GM23338 (cell line): ENCODE data around the gene NHERF1. TPM values are rescaled to one million over a fixed set of nuclear protein-coding genes. Genes with fewer than 3 reads are reported as not detected.

Experiments
- ATAC-seq: fragments of 200-7000 bp; cut with Tn5 transposase; 3 replicates; pipeline ENCODE4 v1.9.1; 2020
- DNase-seq: peaks from one replicate; pipeline ENCODE4 v3.0.0-alpha.2; 2015; ENCODE audit warnings: low spot score
- H2AFZ ChIP-seq: fragments of 200-600 bp; sonication (generic); 2 replicates; pipeline ENCODE4 v1.8.0; 2016; ENCODE audit warnings: antibody characterized with exemption, mild to moderate bottlenecking, moderate library complexity
- H3F3A ChIP-seq: fragments of 200-600 bp; sonication (generic); replicated peaks from 2 replicates; pipeline ENCODE4 v1.8.0; 2017; ENCODE audit warnings: antibody characterized with exemption, mixed run types, low read depth
- H3K27ac ChIP-seq: fragments of 200-600 bp; sonication (generic); 2 replicates; pipeline ENCODE4 v1.6.1; 2016; ENCODE audit warnings: low read depth
- H3K27me3 ChIP-seq: fragments of 200-600 bp; sonication (generic); 2 replicates; pipeline ENCODE4 v1.8.0; 2016; ENCODE audit warnings: mild to moderate bottlenecking, mixed run types, moderate library complexity; ENCODE audit not compliant: insufficient read depth
- H3K36me3 ChIP-seq: fragments of 200-600 bp; sonication (generic); 2 replicates; pipeline ENCODE4 v1.8.0; 2016; ENCODE audit warnings: mild to moderate bottlenecking; ENCODE audit not compliant: insufficient read depth
- H3K4me1 ChIP-seq: fragments of 200-600 bp; sonication (generic); 2 replicates; pipeline ENCODE4 v1.8.0; 2016; ENCODE audit warnings: mild to moderate bottlenecking, moderate library complexity; ENCODE audit not compliant: insufficient read depth
- H3K4me2 ChIP-seq: fragments of 200-600 bp; sonication (generic); 2 replicates; pipeline ENCODE4 v1.7.1; 2017; ENCODE audit warnings: mixed run types
- H3K4me3 ChIP-seq: fragments of 200-600 bp; sonication (generic); 2 replicates; pipeline ENCODE4 v1.6.1; 2016; ENCODE audit warnings: mixed run types
- H3K79me2 ChIP-seq: fragments of 200-600 bp; sonication (generic); replicated peaks from 2 replicates; pipeline ENCODE4 v1.8.0; 2017; ENCODE audit warnings: mild to moderate bottlenecking; ENCODE audit not compliant: insufficient read depth
- H3K9me2 ChIP-seq: fragments of 200-600 bp; sonication (generic); 2 replicates; pipeline ENCODE4 v1.8.0; 2017; ENCODE audit not compliant: insufficient read depth
- H4K20me1 ChIP-seq: fragments of 200-600 bp; sonication (generic); replicated peaks from 2 replicates; pipeline ENCODE4 v1.8.0; 2017; ENCODE audit warnings: mild to moderate bottlenecking; ENCODE audit not compliant: insufficient read depth
- H3K27ac Mint-ChIP-seq: 2 replicates; pipeline ENCODE4 v1.8.0; 2020; ENCODE audit warnings: inconsistent platforms, mild to moderate bottlenecking, moderate library complexity, mixed read lengths
- H3K27me3 Mint-ChIP-seq: 3 replicates; pipeline ENCODE4 v1.8.0; 2022; ENCODE audit warnings: low read depth, mild to moderate bottlenecking, moderate library complexity, mixed read lengths, inconsistent platforms; ENCODE audit not compliant: insufficient read depth, poor library complexity
- H3K36me3 Mint-ChIP-seq: 3 replicates; pipeline ENCODE4 v1.8.0; 2021; ENCODE audit warnings: low read depth, mild to moderate bottlenecking, inconsistent platforms, moderate library complexity, mixed read lengths
- H3K4me1 Mint-ChIP-seq: 3 replicates; pipeline ENCODE4 v1.8.0; 2020; ENCODE audit warnings: mild to moderate bottlenecking, inconsistent platforms, mixed read lengths
- H3K4me3 Mint-ChIP-seq: 3 replicates; pipeline ENCODE4 v1.8.0; 2021; ENCODE audit warnings: moderate library complexity, mild to moderate bottlenecking, inconsistent platforms, mixed read lengths
- H3K9me3 Mint-ChIP-seq: 3 replicates; pipeline ENCODE4 v1.8.0; 2020; ENCODE audit warnings: moderate library complexity, mild to moderate bottlenecking, inconsistent platforms, mixed read lengths
- CREB1 ChIP-seq: fragments of 250-450 bp; sonication (Bioruptor Pico); IDR thresholded peaks from 2 replicates; pipeline ENCODE4 v1.5.0; 2020; ENCODE audit warnings: low read depth, mild to moderate bottlenecking, moderate library complexity
- EZH2 ChIP-seq: fragments of 200-600 bp; sonication (generic); IDR thresholded peaks from one replicate; pipeline ENCODE4 v1.8.0; 2017; ENCODE audit warnings: antibody characterized with exemption, mild to moderate bottlenecking, low read depth; ENCODE audit not compliant: unreplicated experiment
- EZH2phosphoT487 ChIP-seq: fragments of 200-600 bp; sonication (generic); IDR thresholded peaks from one replicate; pipeline ENCODE4 v1.8.1; 2018; ENCODE audit warnings: antibody characterized with exemption; ENCODE audit not compliant: unreplicated experiment
- JUNB ChIP-seq: IDR thresholded peaks from one replicate; pipeline ENCODE4 v1.6.1; 2016; ENCODE audit warnings: antibody characterized with exemption; ENCODE audit not compliant: unreplicated experiment
- NANOG ChIP-seq: IDR thresholded peaks from 2 replicates; pipeline ENCODE4 v1.6.1; 2016; ENCODE audit warnings: antibody characterized with exemption, borderline replicate concordance
- POLR2AphosphoS5 ChIP-seq: IDR thresholded peaks from 2 replicates; pipeline ENCODE4 v1.6.1; 2016; ENCODE audit warnings: antibody characterized with exemption, low read depth
- STAT1 ChIP-seq: IDR thresholded peaks from one replicate; pipeline ENCODE4 v1.6.1; 2016; ENCODE audit warnings: antibody characterized with exemption; ENCODE audit not compliant: unreplicated experiment
- ZNF114 ChIP-seq: fragments of 250-450 bp; sonication (Bioruptor Pico); IDR thresholded peaks from 2 replicates; pipeline ENCODE4 v1.5.0; 2020; ENCODE audit warnings: mild to moderate bottlenecking, moderate library complexity
- ZNF331 ChIP-seq: fragments of 250-450 bp; sonication (Bioruptor Pico); IDR thresholded peaks from 2 replicates; pipeline ENCODE4 v1.5.0; 2020; ENCODE audit warnings: low read depth, mild to moderate bottlenecking, moderate library complexity
- polyA plus RNA-seq: library from polyadenylated mRNA; unstranded; fragments of >200 nt; fragmentation: Nextera tagmentation; extraction: Ambion mirVana; gene quantifications from 2 replicates; pipeline ENCODE4 v1.2.1, GENCODE V29; 2016
- total RNA-seq: library from RNA; depleted of rRNA; stranded (reverse); fragments of >200 nt; shearing (Covaris generic); gene quantifications from 2 replicates; pipeline ENCODE4 v1.2.3, GENCODE V29; 2014
- TF ChIP-seq, protein P1 (sequence below): IDR thresholded peaks from one replicate; pipeline ENCODE4 v1.6.1; 2018; ENCODE audit warnings: antibody characterized with exemption; ENCODE audit not compliant: unreplicated experiment
- TF ChIP-seq, protein P2 (sequence below): fragments of 250-450 bp; sonication (Bioruptor Pico); IDR thresholded peaks from 2 replicates; pipeline ENCODE4 v1.5.0; 2020; ENCODE audit warnings: mild to moderate bottlenecking, moderate library complexity
- TF ChIP-seq, protein P3 (sequence below): IDR thresholded peaks from 2 replicates; pipeline ENCODE4 v1.6.1; 2016; ENCODE audit warnings: antibody characterized with exemption
- TF ChIP-seq, protein P4 (sequence below), 2 experiments: fragments of 200-600 bp in 1 of 2; sonication (generic) in 1 of 2; conservative IDR thresholded peaks; 2 replicates each; pipeline versions ENCODE4 v1.5.1 to v1.6.1; 2016 to 2017; ENCODE audit warnings: antibody characterized with exemption in 2 of 2, low read depth in 2 of 2, mild to moderate bottlenecking in 2 of 2, moderate library complexity in 1 of 2

Gene NHERF1
- total and polyA plus RNA-seq, 2 experiments from 2014 or later: 48.8 to 100 TPM

DNA sequence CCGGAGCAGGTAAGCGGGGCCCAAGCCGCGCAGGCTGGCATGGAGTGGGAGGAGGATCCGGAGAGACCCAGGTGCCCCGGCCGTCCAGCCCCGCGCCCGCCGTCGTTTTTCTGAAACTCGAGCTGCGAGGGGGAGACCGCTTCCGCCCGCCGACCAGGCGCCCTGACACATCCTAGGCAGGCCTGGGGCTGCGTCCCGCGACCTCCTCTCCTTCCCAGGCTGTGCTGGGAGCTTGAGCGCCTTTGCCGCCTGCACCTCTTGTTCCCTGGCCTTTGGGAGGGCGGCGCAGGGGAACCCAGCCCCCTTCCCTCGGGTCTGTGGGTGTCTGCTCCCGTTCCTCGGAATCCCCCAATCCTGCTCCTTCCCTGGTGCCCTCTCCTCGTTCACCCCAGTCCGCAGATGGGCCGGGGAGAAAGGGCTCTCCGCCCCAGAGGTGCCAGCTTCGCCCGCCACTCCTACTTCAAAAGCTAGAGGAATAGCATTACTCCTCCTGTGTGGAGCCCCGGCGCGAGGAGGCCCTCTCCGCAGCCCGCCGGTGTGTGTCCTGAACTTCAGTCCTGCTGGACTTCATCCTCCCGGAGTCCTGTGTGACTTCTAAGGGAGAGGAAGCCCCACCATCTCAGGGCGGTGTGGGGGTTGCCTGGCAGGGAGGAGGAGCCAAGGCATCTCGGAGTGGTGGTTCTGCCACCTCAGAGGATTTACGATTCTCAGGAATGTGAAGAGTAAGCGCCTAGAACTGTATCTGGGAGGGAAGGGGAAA lies 1.0 kb downstream of the NHERF1 start:
- H3K4me1 Mint-ChIP-seq: peaks cover 62% of the 10 kb centered on the region

More for the DNA sequence above, 1.0 kb downstream of the NHERF1 start:
- Mint-ChIP-seq H3K27ac (no peak overlapping the region), H3K9me3 (no peaks in the 10 kb centered on the region), H3K27me3 (peaks cover 34% of the 10 kb centered on the region), H3K36me3 (peaks cover 16% of the 10 kb centered on the region), H3K4me3 (peak overlapping the region; percentile 91)
- Histone ChIP-seq H3K27ac (no peak overlapping the region), H3K4me1 (peaks cover 55% of the 10 kb centered on the region), H3K36me3 (no peaks in the 10 kb centered on the region), H3K4me3 (peak overlapping the region; percentile 94), H4K20me1 (peaks cover 34% of the 10 kb centered on the region), H3K9me2 (no peaks in the 10 kb centered on the region), H3K27me3 (no peaks in the 10 kb centered on the region), H2AFZ (no peak overlapping the region), H3K4me2 (peak overlapping the region; percentile 95), H3F3A (peaks cover 6% of the 10 kb centered on the region; the same call in 1 of the 2 replicates), H3K79me2 (peaks cover 55% of the 10 kb centered on the region)
- peak; percentile 4 for ATAC-seq
- no peak for TF ChIP-seq CREB1
- TF ChIP-seq POLR2AphosphoS5: no peak
- no peak for TF ChIP-seq STAT1
- no peak for TF ChIP-seq EZH2phosphoT487
- TF ChIP-seq, protein P1, sequence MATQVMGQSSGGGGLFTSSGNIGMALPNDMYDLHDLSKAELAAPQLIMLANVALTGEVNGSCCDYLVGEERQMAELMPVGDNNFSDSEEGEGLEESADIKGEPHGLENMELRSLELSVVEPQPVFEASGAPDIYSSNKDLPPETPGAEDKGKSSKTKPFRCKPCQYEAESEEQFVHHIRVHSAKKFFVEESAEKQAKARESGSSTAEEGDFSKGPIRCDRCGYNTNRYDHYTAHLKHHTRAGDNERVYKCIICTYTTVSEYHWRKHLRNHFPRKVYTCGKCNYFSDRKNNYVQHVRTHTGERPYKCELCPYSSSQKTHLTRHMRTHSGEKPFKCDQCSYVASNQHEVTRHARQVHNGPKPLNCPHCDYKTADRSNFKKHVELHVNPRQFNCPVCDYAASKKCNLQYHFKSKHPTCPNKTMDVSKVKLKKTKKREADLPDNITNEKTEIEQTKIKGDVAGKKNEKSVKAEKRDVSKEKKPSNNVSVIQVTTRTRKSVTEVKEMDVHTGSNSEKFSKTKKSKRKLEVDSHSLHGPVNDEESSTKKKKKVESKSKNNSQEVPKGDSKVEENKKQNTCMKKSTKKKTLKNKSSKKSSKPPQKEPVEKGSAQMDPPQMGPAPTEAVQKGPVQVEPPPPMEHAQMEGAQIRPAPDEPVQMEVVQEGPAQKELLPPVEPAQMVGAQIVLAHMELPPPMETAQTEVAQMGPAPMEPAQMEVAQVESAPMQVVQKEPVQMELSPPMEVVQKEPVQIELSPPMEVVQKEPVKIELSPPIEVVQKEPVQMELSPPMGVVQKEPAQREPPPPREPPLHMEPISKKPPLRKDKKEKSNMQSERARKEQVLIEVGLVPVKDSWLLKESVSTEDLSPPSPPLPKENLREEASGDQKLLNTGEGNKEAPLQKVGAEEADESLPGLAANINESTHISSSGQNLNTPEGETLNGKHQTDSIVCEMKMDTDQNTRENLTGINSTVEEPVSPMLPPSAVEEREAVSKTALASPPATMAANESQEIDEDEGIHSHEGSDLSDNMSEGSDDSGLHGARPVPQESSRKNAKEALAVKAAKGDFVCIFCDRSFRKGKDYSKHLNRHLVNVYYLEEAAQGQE: no peak
- TF ChIP-seq, protein P2, sequence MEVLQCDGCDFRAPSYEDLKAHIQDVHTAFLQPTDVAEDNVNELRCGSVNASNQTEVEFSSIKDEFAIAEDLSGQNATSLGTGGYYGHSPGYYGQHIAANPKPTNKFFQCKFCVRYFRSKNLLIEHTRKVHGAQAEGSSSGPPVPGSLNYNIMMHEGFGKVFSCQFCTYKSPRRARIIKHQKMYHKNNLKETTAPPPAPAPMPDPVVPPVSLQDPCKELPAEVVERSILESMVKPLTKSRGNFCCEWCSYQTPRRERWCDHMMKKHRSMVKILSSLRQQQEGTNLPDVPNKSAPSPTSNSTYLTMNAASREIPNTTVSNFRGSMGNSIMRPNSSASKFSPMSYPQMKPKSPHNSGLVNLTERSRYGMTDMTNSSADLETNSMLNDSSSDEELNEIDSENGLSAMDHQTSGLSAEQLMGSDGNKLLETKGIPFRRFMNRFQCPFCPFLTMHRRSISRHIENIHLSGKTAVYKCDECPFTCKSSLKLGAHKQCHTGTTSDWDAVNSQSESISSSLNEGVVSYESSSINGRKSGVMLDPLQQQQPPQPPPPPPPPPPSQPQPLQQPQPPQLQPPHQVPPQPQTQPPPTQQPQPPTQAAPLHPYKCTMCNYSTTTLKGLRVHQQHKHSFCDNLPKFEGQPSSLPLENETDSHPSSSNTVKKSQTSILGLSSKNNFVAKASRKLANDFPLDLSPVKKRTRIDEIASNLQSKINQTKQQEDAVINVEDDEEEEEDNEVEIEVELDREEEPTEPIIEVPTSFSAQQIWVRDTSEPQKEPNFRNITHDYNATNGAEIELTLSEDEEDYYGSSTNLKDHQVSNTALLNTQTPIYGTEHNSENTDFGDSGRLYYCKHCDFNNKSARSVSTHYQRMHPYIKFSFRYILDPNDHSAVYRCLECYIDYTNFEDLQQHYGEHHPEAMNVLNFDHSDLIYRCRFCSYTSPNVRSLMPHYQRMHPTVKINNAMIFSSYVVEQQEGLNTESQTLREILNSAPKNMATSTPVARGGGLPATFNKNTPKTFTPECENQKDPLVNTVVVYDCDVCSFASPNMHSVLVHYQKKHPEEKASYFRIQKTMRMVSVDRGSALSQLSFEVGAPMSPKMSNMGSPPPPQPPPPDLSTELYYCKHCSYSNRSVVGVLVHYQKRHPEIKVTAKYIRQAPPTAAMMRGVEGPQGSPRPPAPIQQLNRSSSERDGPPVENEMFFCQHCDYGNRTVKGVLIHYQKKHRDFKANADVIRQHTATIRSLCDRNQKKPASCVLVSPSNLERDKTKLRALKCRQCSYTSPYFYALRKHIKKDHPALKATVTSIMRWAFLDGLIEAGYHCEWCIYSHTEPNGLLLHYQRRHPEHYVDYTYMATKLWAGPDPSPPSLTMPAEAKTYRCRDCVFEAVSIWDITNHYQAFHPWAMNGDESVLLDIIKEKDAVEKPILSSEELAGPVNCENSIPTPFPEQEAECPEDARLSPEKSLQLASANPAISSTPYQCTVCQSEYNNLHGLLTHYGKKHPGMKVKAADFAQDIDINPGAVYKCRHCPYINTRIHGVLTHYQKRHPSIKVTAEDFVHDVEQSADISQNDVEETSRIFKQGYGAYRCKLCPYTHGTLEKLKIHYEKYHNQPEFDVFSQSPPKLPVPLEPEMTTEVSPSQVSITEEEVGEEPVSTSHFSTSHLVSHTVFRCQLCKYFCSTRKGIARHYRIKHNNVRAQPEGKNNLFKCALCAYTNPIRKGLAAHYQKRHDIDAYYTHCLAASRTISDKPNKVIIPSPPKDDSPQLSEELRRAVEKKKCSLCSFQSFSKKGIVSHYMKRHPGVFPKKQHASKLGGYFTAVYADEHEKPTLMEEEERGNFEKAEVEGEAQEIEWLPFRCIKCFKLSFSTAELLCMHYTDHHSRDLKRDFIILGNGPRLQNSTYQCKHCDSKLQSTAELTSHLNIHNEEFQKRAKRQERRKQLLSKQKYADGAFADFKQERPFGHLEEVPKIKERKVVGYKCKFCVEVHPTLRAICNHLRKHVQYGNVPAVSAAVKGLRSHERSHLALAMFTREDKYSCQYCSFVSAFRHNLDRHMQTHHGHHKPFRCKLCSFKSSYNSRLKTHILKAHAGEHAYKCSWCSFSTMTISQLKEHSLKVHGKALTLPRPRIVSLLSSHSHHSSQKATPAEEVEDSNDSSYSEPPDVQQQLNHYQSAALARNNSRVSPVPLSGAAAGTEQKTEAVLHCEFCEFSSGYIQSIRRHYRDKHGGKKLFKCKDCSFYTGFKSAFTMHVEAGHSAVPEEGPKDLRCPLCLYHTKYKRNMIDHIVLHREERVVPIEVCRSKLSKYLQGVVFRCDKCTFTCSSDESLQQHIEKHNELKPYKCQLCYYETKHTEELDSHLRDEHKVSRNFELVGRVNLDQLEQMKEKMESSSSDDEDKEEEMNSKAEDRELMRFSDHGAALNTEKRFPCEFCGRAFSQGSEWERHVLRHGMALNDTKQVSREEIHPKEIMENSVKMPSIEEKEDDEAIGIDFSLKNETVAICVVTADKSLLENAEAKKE: no peak
- no peak for TF ChIP-seq EZH2
- TF ChIP-seq, protein P3, sequence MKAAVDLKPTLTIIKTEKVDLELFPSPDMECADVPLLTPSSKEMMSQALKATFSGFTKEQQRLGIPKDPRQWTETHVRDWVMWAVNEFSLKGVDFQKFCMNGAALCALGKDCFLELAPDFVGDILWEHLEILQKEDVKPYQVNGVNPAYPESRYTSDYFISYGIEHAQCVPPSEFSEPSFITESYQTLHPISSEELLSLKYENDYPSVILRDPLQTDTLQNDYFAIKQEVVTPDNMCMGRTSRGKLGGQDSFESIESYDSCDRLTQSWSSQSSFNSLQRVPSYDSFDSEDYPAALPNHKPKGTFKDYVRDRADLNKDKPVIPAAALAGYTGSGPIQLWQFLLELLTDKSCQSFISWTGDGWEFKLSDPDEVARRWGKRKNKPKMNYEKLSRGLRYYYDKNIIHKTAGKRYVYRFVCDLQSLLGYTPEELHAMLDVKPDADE: no peak
- no peak for TF ChIP-seq JUNB
- TF ChIP-seq ZNF331 (CRISPR knock-in tag): no peak
- TF ChIP-seq, protein P4, sequence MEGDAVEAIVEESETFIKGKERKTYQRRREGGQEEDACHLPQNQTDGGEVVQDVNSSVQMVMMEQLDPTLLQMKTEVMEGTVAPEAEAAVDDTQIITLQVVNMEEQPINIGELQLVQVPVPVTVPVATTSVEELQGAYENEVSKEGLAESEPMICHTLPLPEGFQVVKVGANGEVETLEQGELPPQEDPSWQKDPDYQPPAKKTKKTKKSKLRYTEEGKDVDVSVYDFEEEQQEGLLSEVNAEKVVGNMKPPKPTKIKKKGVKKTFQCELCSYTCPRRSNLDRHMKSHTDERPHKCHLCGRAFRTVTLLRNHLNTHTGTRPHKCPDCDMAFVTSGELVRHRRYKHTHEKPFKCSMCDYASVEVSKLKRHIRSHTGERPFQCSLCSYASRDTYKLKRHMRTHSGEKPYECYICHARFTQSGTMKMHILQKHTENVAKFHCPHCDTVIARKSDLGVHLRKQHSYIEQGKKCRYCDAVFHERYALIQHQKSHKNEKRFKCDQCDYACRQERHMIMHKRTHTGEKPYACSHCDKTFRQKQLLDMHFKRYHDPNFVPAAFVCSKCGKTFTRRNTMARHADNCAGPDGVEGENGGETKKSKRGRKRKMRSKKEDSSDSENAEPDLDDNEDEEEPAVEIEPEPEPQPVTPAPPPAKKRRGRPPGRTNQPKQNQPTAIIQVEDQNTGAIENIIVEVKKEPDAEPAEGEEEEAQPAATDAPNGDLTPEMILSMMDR (conservative IDR thresholded peaks at IDR 0.05; ENCODE audit: low read depth in 2 of 2): no peak
- no peak for TF ChIP-seq NANOG
- TF ChIP-seq ZNF114: no peak
- peak; percentile 52 for DNase-seq
